Measurements from ENCODE around the gene ADAMTSL1.

The ADAMTSL1 gene

DNA sequence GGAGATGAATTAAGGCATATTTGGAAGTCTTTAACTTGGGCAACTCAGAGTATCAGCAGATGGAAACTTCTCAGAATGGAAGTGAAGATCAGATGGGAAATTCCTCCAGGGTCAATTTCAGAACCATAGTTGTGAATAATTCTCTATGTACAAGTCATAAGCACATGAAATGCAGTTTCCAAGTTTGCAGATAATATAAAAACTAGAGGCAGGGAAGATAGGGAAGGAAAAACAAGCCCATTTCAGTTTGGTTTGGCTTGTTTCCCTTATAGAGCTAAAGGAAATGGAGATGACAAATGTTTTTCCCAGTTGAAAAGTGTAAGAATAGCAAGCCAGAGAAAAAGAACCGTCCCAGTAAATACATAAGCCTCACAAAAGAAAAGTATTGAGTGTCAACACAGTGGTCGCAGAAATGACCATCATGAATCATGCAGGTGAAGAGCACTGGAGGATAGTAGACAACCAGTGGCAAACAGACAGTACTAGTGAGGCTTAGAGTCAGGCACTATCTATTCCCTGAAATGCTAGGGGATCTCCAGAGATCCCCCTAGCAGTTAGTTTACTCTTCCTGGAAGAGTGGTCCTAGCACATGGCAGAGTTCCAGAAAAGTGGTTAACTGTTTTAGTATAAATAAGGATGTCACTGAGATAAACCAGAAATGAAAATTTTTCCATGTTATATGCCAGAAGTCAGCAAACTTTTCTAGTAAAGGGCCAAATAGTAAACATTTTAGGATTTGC is 313.1 kb downstream of the ADAMTSL1 start:
- intact Hi-C loops (cut with DNase I): no loop called here
- DNase-seq: no peak

DNA sequence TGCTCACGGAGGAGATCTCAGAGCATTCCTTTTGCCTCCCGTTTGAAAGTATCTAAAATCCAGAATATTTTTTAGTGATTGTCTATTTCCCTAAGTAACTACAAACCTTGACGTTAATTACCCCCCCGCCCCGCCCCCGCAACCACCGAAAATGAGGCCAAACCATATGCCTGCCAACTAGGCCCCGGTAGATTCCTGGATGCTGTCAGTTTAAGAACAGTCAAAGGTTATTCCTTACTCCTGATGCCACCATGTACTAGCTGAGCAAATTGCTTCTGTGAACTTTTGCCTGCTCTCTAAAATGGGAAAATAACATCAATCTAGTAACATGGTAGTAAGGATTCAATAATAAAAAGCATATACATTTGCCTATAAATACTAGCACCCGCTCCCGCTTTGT is 314.3 kb downstream of the ADAMTSL1 start:
- DNase-seq: no peak
- intact Hi-C loops (cut with DNase I): no loop called here

DNA sequence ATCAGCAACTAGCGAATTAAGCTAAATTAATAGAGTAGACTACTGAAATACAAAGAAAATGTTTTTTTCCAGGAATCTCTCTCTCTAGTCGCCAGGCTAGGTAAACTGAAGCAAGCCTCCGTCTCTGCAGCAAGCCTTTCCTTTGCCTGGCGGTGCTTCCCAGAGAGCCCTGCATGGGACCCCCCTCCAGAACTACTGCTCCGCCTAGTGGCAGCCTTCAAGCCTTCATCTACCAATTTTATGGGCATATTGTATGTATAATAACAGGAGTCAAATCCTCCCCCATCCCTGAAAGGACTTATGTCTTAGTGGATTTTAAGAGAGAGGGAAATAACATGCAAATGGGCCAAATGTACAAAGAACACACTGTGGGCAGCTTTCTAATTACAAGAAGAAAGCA is 317.1 kb downstream of the ADAMTSL1 start:
- intact Hi-C loops (cut with DNase I): no loop called here
- no peak for DNase-seq

DNA sequence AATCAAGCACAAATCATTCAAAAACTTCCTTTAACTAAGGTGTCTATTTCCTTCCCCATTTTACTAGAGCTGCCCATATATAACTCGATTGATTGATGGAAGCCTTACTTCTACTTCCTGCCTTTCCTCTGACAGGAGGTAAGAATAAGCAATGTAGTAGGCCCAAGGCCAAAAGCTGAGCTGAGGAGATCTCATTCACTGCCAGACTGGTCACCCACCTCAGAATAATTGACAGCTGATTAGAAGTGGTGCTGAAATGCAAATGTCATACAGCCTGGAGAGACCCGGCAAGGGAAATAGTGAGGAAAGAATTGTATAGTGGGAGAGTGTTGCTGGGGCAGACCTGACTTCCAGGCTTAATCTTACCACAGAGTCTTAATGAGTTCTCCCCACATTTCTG is 319.2 kb downstream of the ADAMTSL1 start:
- intact Hi-C loops (cut with DNase I): no loop called here
- DNase-seq: no peak

DNA sequence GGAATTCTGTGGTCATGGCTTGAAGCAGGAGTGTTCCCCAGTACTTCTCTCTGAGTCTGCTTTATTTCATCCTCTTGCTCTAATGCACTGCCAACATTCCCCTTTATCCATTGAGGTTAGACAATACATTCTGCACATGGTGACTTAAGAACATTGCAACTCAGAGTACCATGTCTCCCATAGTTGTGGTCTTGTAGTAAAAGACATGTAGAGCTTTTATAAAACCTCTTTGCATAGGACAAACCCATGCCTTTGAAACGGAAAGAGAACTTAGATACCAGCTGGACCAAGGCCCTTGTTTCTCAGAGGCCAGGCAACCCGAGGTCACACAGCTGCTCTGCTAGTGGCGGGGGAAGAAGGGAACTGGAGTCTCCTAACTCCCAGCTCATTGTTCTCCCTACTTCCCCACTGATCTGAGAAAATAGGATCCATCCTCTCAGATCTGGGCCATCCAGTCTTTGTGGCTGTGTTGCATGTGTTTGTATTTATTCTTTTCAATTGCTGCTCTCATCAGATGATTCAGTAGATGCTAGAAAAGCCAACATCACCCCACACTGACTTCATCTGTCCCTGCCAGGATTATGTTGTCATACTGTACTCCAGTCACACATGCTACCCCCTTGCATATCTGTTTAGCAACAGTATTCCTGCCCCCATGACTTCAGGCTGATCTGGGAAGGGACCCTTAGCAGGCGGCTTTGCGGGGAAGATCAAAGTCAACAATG is 322.2 kb downstream of the ADAMTSL1 start:
- intact Hi-C loops (cut with DNase I): no loop called here
- DNase-seq: peak in 4 of 10 donors; percentile 14 to 80 (median 30)

DNA sequence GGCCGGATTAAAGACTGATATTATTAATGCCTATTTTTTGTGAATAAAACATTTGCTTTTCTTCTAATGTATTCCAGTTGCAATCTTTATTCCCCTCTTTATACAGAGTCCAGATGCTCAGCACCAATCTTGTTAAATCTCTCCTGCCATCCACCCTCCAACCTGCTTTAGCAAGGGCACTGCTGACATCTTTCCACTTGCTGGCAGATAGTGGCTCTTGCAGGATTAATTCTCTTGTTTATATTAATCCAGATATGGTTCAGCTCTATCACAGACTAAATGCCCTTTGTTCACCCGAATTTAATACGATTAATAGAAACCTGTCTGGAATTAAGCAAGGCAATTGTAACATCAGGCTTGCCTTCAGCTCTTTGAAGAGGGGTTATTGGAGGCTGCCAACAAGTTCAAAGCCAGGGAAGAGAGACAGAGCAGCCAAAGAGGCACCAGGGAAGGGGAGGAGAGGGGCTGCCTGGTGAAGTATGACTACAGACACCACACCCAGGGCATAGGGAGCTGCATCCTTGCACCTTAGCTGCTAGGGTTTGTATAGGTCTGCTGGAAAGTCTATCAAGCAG is 322.8 kb downstream of the ADAMTSL1 start:
- DNase-seq: no peak
- intact Hi-C loops (cut with DNase I): no loop called here

DNA sequence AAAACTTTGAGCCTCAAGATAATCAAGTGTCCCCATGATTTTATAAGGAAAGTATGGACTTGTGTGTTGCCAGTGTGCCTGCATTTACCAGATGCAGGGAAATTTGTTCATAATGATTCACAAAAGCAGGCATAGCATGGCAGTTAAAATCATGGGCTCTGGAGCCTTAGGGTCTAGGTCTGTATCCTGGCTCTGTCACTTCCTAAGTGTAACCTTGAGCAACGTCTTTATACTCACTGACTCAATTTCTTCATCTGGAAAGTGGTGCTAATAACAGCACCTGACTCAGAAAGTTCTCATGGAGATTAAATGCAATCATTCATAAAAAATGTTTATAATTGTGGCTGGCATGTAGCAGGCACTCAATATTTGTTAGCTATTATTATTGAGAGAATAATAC is 324.2 kb downstream of the ADAMTSL1 start:
- intact Hi-C loops (cut with DNase I): no loop called here
- no peak for DNase-seq

DNA sequence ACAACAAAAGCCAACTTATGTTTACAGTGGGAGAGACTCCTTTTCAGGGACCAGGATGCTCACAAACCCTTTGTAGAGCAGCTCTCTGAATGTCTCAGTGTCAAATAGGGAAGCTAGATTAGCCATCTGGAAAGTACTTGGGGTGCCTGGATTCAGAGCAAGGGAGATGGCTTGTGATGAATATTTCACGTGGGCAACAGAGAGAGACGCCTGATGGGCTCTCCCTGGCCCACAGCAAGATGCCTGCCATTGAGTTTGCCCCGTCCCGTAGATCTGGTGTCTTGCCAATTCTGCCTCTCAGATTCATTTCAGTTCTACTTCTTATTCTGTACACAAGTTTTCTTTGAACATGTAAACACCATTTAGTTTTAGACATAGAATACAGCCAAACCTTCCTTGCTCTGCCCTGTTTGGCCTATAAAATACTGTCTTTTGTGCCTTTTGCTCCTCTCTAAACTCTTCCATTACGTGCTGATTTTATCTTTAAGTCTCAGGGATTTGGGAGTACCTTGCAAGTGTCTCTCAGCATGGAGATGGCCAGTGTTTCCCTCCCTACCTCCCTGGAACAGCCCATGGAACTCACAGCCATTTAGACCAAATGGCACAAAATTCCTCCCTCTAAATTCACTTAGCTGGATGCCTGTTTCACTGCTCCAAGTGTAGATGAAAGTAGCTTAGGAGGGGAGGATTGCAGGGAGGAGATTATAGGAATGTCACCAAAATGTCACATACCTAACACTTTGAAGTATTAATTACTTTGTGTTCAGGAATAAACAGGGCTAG is 324.7 kb downstream of the ADAMTSL1 start:
- no peak for DNase-seq
- intact Hi-C loops (cut with DNase I): no loop called here

DNA sequence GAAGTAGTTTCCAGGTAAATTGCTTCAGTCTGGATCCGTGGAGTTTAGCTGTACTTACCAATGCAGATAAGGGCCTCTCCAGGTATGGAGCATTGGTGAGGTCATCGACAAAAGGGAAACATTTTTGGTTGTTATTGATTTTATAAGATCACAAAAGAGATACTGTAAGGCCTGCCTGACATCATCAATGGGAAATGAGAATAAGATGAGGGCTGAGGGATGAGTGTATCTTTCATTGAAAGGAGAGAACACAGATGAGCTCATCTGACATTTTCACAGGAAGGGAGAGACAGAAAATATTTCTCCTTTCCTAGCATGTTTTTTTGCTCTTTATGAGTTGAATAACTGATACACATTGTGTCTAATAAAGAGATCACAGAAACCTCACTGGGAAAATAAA is 325.5 kb downstream of the ADAMTSL1 start:
- DNase-seq: no peak
- intact Hi-C loops (cut with DNase I): no loop called here

DNA sequence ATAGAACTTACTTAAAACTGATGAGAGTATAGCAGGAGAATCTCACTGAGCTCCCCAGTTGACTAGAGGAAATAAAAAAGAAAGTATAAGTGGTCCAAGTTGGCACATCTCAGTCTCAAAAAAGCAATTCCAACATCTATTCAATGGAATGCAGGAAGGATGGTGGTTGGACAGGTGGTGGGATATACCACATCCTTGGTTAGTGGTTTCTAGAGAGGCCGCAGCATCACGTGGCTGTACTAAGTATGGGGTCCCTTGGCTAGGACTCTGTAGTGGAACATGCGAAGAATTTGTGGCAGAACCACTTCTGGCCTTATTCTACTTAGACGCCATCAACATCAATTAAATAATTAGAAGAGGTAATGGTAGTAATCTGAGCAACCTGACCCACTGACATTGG is 326.6 kb downstream of the ADAMTSL1 start:
- intact Hi-C loops (cut with DNase I): no loop called here
- DNase-seq: no peak

DNA sequence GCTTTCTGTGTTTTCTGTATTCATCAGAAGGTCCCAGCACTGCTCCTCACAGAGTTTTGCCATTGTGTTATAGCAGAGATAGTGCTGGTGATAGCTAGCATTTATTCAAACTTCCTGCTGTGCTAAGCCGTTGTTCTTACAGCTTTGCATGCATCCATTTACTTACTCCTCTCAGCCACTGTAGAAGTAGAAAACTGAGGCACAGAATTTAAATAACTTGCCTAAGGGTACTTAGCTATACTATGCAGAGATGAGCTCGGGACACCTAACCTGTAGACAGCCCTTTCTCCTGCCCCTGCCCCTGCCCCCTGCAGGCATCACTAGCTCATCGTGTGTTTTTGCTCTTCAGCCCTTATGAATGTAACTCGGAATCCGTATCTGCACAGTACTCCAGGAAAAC is 331.4 kb downstream of the ADAMTSL1 start:
- DNase-seq: no peak
- intact Hi-C loops (cut with DNase I): no loop called here

DNA sequence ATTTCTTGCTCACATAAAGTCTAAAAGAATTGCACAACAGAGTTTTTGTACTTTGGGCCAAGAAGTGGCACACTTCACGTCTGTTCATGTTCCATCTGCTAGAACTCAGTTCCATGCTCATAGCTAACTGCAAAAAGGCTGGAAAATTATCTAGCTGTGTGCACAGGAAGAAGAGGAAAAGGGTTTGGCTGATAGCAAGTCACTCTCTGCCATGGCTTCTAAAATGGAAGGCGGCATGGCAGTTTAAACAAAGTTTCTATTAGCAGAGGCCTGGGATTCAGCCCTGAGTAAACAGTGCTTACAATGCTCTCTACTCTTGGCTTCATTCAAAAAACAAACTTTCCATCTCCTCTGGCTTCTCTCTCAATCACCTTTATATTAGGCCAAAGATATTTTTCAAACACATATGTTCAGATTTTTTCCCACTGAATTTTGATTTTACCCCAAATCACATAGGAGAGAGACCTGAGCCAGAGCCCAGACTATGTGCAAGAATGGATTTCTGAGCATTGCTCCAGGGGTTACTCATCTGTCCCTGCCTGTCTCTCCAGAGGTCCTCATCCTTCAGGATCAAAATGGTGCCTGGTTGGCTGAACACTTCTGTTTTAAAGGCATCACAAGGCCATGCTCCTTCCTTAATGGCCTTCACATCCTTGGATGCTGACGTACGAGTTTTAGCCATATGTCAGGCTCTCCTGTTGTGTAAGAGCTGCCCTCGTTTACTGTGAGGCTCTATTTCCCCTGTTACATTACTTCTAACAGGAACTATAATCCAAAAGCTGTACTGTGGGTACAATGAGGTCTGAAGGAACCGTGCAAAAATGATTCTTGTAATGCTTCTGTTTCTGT is 332.5 kb downstream of the ADAMTSL1 start:
- intact Hi-C loops (cut with DNase I): no loop called here
- DNase-seq: no peak

DNA sequence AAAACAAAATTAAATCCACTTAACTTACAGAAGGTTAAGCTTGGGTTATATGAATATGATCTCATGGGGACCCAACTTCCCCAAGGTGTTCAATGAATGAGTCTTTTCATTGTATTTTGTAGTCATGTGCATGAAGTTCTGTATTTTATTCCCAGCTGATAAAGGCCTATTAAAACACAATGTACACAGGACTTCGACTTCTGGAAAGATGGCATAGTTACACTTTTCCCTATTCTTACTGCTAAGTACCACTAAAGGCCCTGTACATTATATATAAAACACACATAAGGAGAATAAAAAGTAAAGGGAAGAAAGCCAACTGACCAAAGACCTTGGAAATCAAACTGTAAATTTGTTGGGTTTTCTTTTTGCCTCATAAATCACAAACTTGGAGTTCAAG is 336.6 kb downstream of the ADAMTSL1 start:
- intact Hi-C loops (cut with DNase I): no loop called here
- no peak for DNase-seq

DNA sequence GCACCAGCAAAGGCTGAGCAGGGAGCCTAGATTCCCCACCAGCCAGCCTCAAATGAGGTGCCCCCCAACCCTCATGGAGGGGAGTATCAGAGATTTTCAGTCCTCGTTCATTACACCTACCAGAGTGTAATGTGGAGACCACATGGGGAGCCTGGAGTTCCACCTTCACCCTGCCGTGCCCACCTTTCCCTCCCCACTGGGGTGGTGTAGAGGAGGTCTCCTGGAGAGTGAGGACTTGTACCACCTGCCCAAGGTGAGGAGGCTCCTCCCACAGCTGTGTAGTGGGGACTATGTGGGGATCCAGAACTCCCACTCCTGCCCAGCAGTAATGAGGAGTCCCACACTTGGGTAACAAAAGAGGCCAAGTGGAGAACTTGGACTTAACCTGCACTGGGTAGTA is 337.2 kb downstream of the ADAMTSL1 start:
- intact Hi-C loops (cut with DNase I): no loop called here

DNA sequence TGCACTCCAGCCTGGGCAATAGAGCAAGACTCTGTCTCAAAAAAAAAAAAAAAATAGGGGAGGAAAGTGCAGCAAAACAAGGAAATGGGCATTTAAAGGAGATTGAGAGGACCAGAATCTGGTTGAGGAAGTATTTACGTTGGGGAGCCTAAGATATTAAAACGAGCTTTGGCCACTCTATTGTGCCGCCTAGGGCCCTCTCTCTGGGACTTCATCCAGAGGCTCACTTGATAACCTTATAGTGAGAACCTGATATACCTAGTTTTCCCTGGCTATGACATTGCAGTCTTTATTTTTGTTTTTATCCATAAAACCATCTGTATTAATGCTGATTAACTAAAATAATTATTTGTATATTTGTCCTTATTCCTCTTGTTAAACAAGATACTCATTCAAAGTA is 345.5 kb downstream of the ADAMTSL1 start:
- no peak for DNase-seq
- intact Hi-C loops (cut with DNase I): no loop called here

More for the DNA sequence above, 337.2 kb downstream of the ADAMTSL1 start:
- DNase-seq: peak in 1 of 10 donors; percentile 33

DNA sequence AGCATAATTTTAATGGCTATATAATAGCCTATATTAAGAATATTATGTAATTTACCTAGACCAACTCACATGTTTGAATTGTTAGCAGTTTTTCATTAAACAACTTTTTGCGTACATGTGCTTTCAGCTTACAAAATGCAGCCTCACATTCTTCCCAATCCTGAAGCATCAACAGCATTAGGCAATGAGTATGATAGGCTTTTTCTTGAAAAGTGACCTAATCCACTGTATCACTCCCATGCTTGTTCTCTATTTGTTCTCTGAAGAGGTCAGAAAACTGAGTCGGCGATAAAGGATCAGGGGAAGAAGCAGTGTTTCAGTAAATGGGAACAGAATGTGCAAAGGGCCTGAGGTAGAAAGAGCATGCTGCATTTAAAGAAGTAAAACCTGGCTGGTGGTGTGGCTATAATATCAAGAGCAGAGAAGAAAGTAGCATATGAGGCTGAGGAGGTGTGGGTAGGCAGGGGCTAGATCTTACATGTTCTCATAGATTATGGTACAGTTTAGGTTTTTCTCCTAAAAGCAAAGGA is 346.7 kb downstream of the ADAMTSL1 start:
- intact Hi-C loops (cut with DNase I): no loop called here
- no peak for DNase-seq

DNA sequence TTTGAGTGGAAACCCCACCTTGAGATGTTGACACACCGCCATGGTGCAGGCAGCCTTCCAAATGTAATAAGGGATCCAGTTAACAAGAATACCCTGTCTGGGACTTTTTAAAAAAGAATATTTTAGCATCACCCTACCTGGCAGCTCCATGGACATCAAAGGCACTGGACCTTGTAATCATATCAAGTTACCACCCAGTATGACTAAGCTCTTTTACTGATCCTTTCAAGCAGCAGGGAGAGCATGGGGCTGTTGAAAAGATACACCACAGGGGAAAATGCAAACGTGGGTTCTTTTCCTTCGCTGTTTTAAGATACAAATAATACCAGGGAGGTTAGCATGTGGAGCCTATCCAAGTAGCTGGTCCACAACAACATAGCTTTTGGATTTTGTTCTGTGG is 347.8 kb downstream of the ADAMTSL1 start:
- intact Hi-C loops (cut with DNase I): no loop called here

DNA sequence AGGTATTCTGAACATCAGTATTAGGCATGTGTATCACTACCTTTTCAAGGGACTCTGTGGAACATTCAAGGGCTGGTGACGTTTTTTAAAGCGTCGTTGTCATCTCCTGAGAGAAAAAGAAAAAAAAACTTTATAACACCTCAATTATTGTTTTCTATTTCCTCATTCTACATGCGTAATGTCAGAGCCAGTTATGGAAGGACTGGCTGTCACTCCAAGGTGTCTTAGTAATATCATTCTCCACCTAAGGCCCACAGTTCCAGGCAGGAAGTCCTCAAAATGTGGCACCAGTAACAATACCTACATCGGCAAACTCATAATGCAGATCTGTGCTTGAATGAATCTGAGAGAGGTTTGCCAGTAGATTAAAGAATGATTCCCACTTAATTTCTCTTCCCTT is 348.9 kb downstream of the ADAMTSL1 start:
- intact Hi-C loops (cut with DNase I): no loop called here
- DNase-seq: no peak

More for the DNA sequence above, 347.8 kb downstream of the ADAMTSL1 start:
- DNase-seq: no peak

DNA sequence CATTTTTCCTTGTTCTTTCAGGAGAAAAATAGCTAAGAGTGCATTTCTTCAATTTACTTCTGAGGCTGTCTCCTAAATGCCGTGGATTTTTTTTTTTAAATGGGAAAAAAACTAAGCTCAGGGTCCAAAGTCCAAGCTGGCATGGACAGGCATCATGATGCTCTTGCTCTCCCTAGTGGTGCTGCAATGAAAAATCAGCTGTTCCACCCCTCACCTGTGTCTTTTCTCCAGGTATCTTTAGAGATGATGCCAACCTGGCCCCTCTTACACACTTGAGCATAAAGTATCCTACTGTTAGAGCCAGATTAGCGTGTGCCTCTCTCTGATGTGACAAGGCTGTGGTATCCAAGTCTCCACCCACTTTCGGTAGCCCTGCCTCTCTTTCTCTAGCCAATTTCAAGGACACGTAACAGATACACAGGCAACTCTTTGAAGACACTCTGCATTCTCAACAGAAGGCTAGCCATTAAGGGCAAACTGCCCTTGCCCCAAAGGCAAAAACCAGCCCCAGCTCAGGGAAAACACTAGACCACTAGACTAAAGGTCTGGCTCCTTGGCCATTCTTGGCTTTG is 350.2 kb downstream of the ADAMTSL1 start:
- DNase-seq: no peak
- intact Hi-C loops (cut with DNase I): no loop called here

All from posterior cingulate gyrus (tissue), 11 donors.